HG03103 (cell line): Measurements from ENCODE around the gene VLDLR.

Experiments used
- ATAC-seq: cut with Tn5 transposase; IDR thresholded peaks from one replicate; pipeline ENCODE4 v1.9.1; 2021; ENCODE audit warnings: low read depth; ENCODE audit not compliant: unreplicated experiment

VLDLR gene

GRCh38 chr9:2620919-2621721 lies 467 bp upstream of the VLDLR start:
- peak; percentile 34 for ATAC-seq

- peak; percentile 36 for ATAC-seq
Observed at GRCh38 chr9:2622461-2623287, 1.1 kb downstream of the VLDLR start.

GRCh38 chr9:2623288-2624050 lies 1.9 kb downstream of the VLDLR start:
- no peak for ATAC-seq

GRCh38 chr9:2624051-2624682 lies 2.6 kb downstream of the VLDLR start:
- ATAC-seq, result no peak

GRCh38 chr9:2625427-2625826 lies 3.8 kb downstream of the VLDLR start:
- ATAC-seq, result no peak

GRCh38 chr9:2628919-2629318 lies 7.3 kb downstream of the VLDLR start:
- no peak for ATAC-seq

GRCh38 chr9:2630158-2630557 lies 8.6 kb downstream of the VLDLR start:
- no peak for ATAC-seq

GRCh38 chr9:2631263-2631662 lies 9.7 kb downstream of the VLDLR start:
- ATAC-seq, result no peak

GRCh38 chr9:2634153-2634552 lies 12.6 kb downstream of the VLDLR start:
- ATAC-seq, result no peak

- ATAC-seq, result no peak
Observed at GRCh38 chr9:2634818-2635217, 13.2 kb downstream of the VLDLR start.

- no peak for ATAC-seq
Observed at GRCh38 chr9:2635922-2636321, 14.3 kb downstream of the VLDLR start.

GRCh38 chr9:2637390-2637789 lies 15.8 kb downstream of the VLDLR start:
- no peak for ATAC-seq

- peak; percentile 80 for ATAC-seq
Observed at GRCh38 chr9:2638871-2639673, 17.5 kb downstream of the VLDLR start.

GRCh38 chr9:2639786-2640185 lies 18.2 kb downstream of the VLDLR start:
- ATAC-seq, result no peak

GRCh38 chr9:2640570-2640969 lies 19.0 kb downstream of the VLDLR start:
- ATAC-seq, result no peak

GRCh38 chr9:2641033-2641432 lies 19.4 kb downstream of the VLDLR start:
- ATAC-seq, result no peak

GRCh38 chr9:2642068-2642467 lies 20.5 kb downstream of the VLDLR start:
- ATAC-seq, result no peak

- peak; percentile 77 for ATAC-seq
Observed at GRCh38 chr9:2645569-2645968, 24.0 kb downstream of the VLDLR start.

GRCh38 chr9:2655411-2655901 lies 33.9 kb downstream of the VLDLR start:
- ATAC-seq, result peak; percentile 46

GRCh38 chr9:2657427-2657826 lies 35.8 kb downstream of the VLDLR start:
- ATAC-seq, result no peak
